Measurements from ENCODE around the gene CACFD1. TPM values are rescaled to one million over a fixed set of nuclear protein-coding genes. Genes with fewer than 3 reads are reported as not detected.
A peak's percentile ranks its signal among the peaks of the same experiment; 100 is the strongest.

CACFD1 gene
- total and polyA plus RNA-seq, 2 of the 13 experiments (the other 11 are each of a cell fraction or from before 2014, with no cell fraction given), result 13.8 to 14.6 TPM

DNA sequence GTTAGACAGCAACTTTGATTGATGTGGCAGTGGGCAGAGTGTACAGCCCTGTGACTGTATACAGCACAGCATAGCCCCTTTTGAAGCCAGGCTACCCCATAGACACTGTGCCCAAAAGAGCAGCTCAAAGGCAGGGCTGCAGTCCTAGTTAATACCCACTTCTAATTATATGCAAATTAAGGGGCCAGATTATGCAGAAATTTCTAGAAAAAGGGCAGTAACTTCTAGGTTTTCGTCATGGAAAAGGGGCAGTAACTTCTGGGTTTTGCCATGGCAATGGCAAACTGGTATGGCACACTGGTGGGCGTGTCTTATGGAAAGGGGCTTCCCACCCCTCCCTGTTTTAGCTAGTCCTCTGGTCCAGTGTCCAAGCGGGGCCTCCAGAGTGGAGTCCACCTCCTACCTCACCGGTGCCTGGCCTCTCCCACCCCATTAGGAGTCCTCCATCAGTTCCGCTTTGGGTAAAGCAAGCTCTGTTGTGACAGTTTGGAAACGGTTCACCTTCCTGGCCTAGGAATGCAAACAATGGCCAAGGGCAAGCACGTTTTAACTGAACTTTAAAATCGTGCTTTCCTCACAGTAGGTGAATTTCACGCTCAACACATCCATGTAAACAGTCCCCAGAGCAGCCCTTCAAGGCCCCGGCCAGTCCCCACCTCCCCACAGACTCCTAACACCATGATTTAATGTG lies 32.0 kb upstream of the CACFD1 start:
- DNase-seq (ENCODE audit: low spot score) (peak; percentile 62), ATAC-seq (peak; percentile 44), FAIRE-seq (peak; percentile 86)
- BruUV-seq (replicated peaks), result no TSS peak
- Histone ChIP-seq H3K9ac (ENCODE audit: insufficient read depth, low read depth, low read length) (0 out of 2 replicates have a peak overlapping the region, but pooled peaks have one; percentile 13), H3K79me2 (ENCODE audit: insufficient read depth, low read length) (no peaks in the 10 kb centered on the region), H2AFZ (ENCODE audit: low read length) (no peak overlapping the region), H3K4me3 (replicated peaks in 1 of 3; ENCODE audit: insufficient read depth in 1 of 3, low read depth in 2 of 3, low read length in 3 of 3) (peak overlapping the region; percentile 11 to 60 (median 48); a peak in 4 of 6 replicates), H3K27me3 (ENCODE audit: control insufficient read depth in 1 of 2, insufficient read depth in 2 of 2, low read length in 2 of 2) (no peaks in the 10 kb centered on the region; a peak in 1 of 5 replicates), H4K20me1 (ENCODE audit: insufficient read depth, low read length) (no peaks in the 10 kb centered on the region), H3K4me1 (ENCODE audit: insufficient read depth, low read length) (peaks cover 39% of the 10 kb centered on the region), H3K36me3 (replicated peaks in 1 of 2; ENCODE audit: control insufficient read depth in 1 of 2, insufficient read depth in 2 of 2, low read length in 2 of 2) (no peaks in the 10 kb centered on the region), H3K9me3 (ENCODE audit: low read length) (no peaks in the 10 kb centered on the region), H3K4me2 (ENCODE audit: low read depth, low read length) (peak overlapping the region; percentile 83), H3K27ac (ENCODE audit: extremely low read length, insufficient read depth, low read length) (peak overlapping the region; percentile 64)
- intact Hi-C loops (cut with micrococcal nuclease; ENCODE audit: unreplicated experiment), result no loop called here
- in situ Hi-C loops (cut with HindIII; ENCODE audit: extremely low pct_ligation_motif_present, low pct_unique_long_range_greater_than_20kb), result no loop called here
- ChIA-PET POLR2A (interaction anchor here (0.8 to 1.8 kb wide), 2 partner anchors 31 to 310 kb away, joined by 3 to 9 read pairs; partner anchors contain the start of genes CACFD1 and SARDH), CTCF (ENCODE audit: low intra/inter-chr PET ratio, low total read pairs) (interaction anchor here (0.9 kb wide), 1 partner anchor 59 kb away, joined by 3 read pairs; no protein-coding TSS in a partner anchor)
- 10% methylated on average over 7 of the region's 10 CpGs for WGBS (ENCODE audit: low lambda C conversion rate)
- TF ChIP-seq SIX1 (CRISPR knock-in tag; IDR thresholded peaks at IDR 0.05; ENCODE audit: borderline replicate concordance) (no peak), ZUFSP (CRISPR knock-in tag; IDR thresholded peaks at IDR 0.05; ENCODE audit: borderline replicate concordance) (no peak), SALL1 (CRISPR knock-in tag; IDR thresholded peaks at IDR 0.05) (0 out of 2 replicates have a peak, but pooled peaks have one; percentile 21), SRSF1 (optimal IDR thresholded peaks at IDR 0.05; ENCODE audit: low read depth, low read length) (no peak), ZFP82 (CRISPR knock-in tag; IDR thresholded peaks at IDR 0.05; ENCODE audit: borderline replicate concordance) (no peak), PHF5A (CRISPR knock-in tag; IDR thresholded peaks at IDR 0.05; ENCODE audit: low read depth, unreplicated experiment) (no peak), TEAD3 (CRISPR knock-in tag; optimal IDR thresholded peaks at IDR 0.05; ENCODE audit: borderline replicate concordance) (peak; percentile 92), ZNF343 (CRISPR knock-in tag; IDR thresholded peaks at IDR 0.05) (no peak), SAFB2 (CRISPR knock-in tag; IDR thresholded peaks at IDR 0.05; ENCODE audit: borderline replicate concordance, low read depth) (no peak), ZNF3 (CRISPR knock-in tag; IDR thresholded peaks at IDR 0.05) (no peak), GABPA (IDR thresholded peaks at IDR 0.05; ENCODE audit: low read depth, low read length) (no peak), GABPA (CRISPR knock-in tag; IDR thresholded peaks at IDR 0.05; ENCODE audit: low read depth) (0 out of 2 replicates have a peak, but pooled peaks have one; percentile 3), ZNF282 (IDR thresholded peaks at IDR 0.05; ENCODE audit: partially characterized antibody) (no peak), GZF1 (CRISPR knock-in tag; IDR thresholded peaks at IDR 0.05) (no peak), ZNF75D (CRISPR knock-in tag; IDR thresholded peaks at IDR 0.05; ENCODE audit: borderline replicate concordance) (no peak), PAF1 (CRISPR knock-in tag; IDR thresholded peaks at IDR 0.05) (no peak), ZBTB7B (CRISPR knock-in tag; IDR thresholded peaks at IDR 0.05) (peak; percentile 13; the same call in 1 of the 2 replicates), ZBTB3 (CRISPR knock-in tag; IDR thresholded peaks at IDR 0.05; ENCODE audit: borderline replicate concordance, low read depth) (no peak)
- TF ChIP-seq, protein P1, sequence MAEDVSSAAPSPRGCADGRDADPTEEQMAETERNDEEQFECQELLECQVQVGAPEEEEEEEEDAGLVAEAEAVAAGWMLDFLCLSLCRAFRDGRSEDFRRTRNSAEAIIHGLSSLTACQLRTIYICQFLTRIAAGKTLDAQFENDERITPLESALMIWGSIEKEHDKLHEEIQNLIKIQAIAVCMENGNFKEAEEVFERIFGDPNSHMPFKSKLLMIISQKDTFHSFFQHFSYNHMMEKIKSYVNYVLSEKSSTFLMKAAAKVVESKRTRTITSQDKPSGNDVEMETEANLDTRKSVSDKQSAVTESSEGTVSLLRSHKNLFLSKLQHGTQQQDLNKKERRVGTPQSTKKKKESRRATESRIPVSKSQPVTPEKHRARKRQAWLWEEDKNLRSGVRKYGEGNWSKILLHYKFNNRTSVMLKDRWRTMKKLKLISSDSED (CRISPR knock-in tag; IDR thresholded peaks at IDR 0.05), result 0 out of 2 replicates have a peak, but pooled peaks have one; percentile 59
- TF ChIP-seq, protein P2, sequence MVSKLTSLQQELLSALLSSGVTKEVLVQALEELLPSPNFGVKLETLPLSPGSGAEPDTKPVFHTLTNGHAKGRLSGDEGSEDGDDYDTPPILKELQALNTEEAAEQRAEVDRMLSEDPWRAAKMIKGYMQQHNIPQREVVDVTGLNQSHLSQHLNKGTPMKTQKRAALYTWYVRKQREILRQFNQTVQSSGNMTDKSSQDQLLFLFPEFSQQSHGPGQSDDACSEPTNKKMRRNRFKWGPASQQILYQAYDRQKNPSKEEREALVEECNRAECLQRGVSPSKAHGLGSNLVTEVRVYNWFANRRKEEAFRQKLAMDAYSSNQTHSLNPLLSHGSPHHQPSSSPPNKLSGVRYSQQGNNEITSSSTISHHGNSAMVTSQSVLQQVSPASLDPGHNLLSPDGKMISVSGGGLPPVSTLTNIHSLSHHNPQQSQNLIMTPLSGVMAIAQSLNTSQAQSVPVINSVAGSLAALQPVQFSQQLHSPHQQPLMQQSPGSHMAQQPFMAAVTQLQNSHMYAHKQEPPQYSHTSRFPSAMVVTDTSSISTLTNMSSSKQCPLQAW (CRISPR knock-in tag; IDR thresholded peaks at IDR 0.05), result 0 out of 2 replicates have a peak, but pooled peaks have one; percentile 48

Measured in HepG2 (cell line).